IMR-90 (cell line): ENCODE measurements around the gene RGS19. TPM values are rescaled to one million over a fixed set of nuclear protein-coding genes. Genes with fewer than 3 reads are reported as not detected.

Experiments
- ATAC-seq: fragments of 200-7000 bp; cut with Tn5 transposase; 2 replicates; pipeline ENCODE4 v1.9.1; 2020; ENCODE audit warnings: low read depth, mild to moderate bottlenecking, moderate library complexity
- BruUV-seq: library from RNA; stranded (reverse); fragments of 400-500 nt; replicated peaks from 2 replicates; lab custom pipeline; 2021; lab: Mats Ljungman, UMichigan
- CTCF ChIA-PET: fragments of 300-600 bp; formaldehyde crosslinking; extraction: SDS; loops from one replicate; lab custom pipeline; 2021; ENCODE audit warnings: antibody characterized with exemption; lab: Yijun Ruan, JAX
- POLR2A ChIA-PET: fragments of 300-600 bp; sonication (Branson Sonifier 250); formaldehyde crosslinking; loops from one replicate; lab custom pipeline; 2022; ENCODE audit warnings: antibody characterized with exemption; ENCODE audit not compliant: unreplicated experiment; lab: Charles Lee
- DNase-seq: peaks from one replicate; pipeline ENCODE4 v3.0.0; 2013
- H2AFZ ChIP-seq: replicated peaks from 2 replicates; pipeline ENCODE3; 2013; ENCODE audit warnings: low read length, mild to moderate bottlenecking; ENCODE audit not compliant: poor library complexity
- H2AK5ac ChIP-seq: 2 replicates; pipeline ENCODE4 v1.6.1; 2013; ENCODE audit warnings: low read depth, low read length, inconsistent platforms
- H2AK9ac ChIP-seq: replicated peaks from 2 replicates; pipeline ENCODE3; 2013; ENCODE audit warnings: mild to moderate bottlenecking, low read depth, low read length, moderate library complexity; ENCODE audit not compliant: poor library complexity
- H2BK120ac ChIP-seq: 2 replicates; pipeline ENCODE4 v1.6.1; 2013; ENCODE audit warnings: low read depth, low read length, inconsistent platforms
- H2BK15ac ChIP-seq: 3 replicates; pipeline ENCODE4 v1.6.1; 2013; ENCODE audit warnings: low read depth, low read length, inconsistent platforms
- H2BK20ac ChIP-seq: 2 replicates; pipeline ENCODE4 v1.6.1; 2013; ENCODE audit warnings: low read depth, mild to moderate bottlenecking, inconsistent platforms, low read length, moderate library complexity
- H2BK5ac ChIP-seq: 2 replicates; pipeline ENCODE4 v1.6.1; 2013; ENCODE audit warnings: mild to moderate bottlenecking, low read depth, low read length, inconsistent platforms; ENCODE audit not compliant: poor library complexity, severe bottlenecking
- H3K14ac ChIP-seq: replicated peaks from 2 replicates; pipeline ENCODE4 v1.6.1; 2013; ENCODE audit warnings: low read depth, low read length, inconsistent platforms
- H3K18ac ChIP-seq: 2 replicates; pipeline ENCODE4 v1.6.1; 2013; ENCODE audit warnings: low read depth, low read length, control low read depth
- H3K23ac ChIP-seq: 2 replicates; pipeline ENCODE4 v1.6.1; 2013; ENCODE audit warnings: low read depth, low read length, inconsistent platforms
- H3K27ac ChIP-seq: 2 replicates; pipeline ENCODE4 v1.5.1; 2013; ENCODE audit warnings: mild to moderate bottlenecking, control low read depth, low read length; ENCODE audit not compliant: insufficient read depth
- H3K27me3 ChIP-seq: 2 replicates; pipeline ENCODE4 v1.6.1; 2013; ENCODE audit warnings: low read length; ENCODE audit not compliant: control insufficient read depth, insufficient read depth
- H3K36me3 ChIP-seq: 2 replicates; pipeline ENCODE4 v1.6.1; 2013; ENCODE audit warnings: low read length, mixed read lengths; ENCODE audit not compliant: control insufficient read depth, insufficient read depth
- H3K4ac ChIP-seq: 2 replicates; pipeline ENCODE4 v1.6.1; 2013; ENCODE audit warnings: low read depth, low read length, inconsistent platforms
- H3K4me1 ChIP-seq: 2 replicates; pipeline ENCODE4 v1.6.1; 2013; ENCODE audit warnings: low read length, mixed read lengths; ENCODE audit not compliant: control insufficient read depth, insufficient read depth
- H3K4me2 ChIP-seq: 2 replicates; pipeline ENCODE4 v1.6.1; 2013; ENCODE audit warnings: low read depth, mild to moderate bottlenecking, control low read depth, low read length, moderate library complexity
- H3K4me3 ChIP-seq: 2 replicates; pipeline ENCODE4 v1.5.1; 2013; ENCODE audit warnings: low read depth, mild to moderate bottlenecking, control low read depth, low read length, moderate library complexity; ENCODE audit not compliant: insufficient read depth
- H3K56ac ChIP-seq: 2 replicates; pipeline ENCODE4 v1.6.1; 2013; ENCODE audit warnings: low read length, inconsistent platforms; ENCODE audit not compliant: insufficient read depth; ENCODE audit errors: extremely low read depth
- H3K79me1 ChIP-seq, 2 experiments: 2 replicates each; pipeline ENCODE4 v1.6.1; 2013; ENCODE audit warnings: low read length in 2 of 2, inconsistent platforms in 1 of 2, low read depth in 1 of 2
- H3K9ac ChIP-seq: 2 replicates; pipeline ENCODE4 v1.6.1; 2013; ENCODE audit warnings: low read depth, low read length, control low read depth
- H3K9me1 ChIP-seq: 2 replicates; pipeline ENCODE4 v1.6.1; 2013; ENCODE audit warnings: low read length, inconsistent platforms; ENCODE audit not compliant: insufficient read depth
- H3K9me3 ChIP-seq: 2 replicates; pipeline ENCODE4 v1.6.1; 2013; ENCODE audit warnings: low read length; ENCODE audit not compliant: control insufficient read depth, insufficient read depth
- H4K20me1 ChIP-seq: 2 replicates; pipeline ENCODE4 v1.6.1; 2013; ENCODE audit warnings: low read length, inconsistent platforms; ENCODE audit not compliant: insufficient read depth
- H4K5ac ChIP-seq: 2 replicates; pipeline ENCODE4 v1.6.1; 2013; ENCODE audit warnings: mild to moderate bottlenecking, low read depth, low read length, control low read depth
- H4K8ac ChIP-seq, 2 experiments: 2 replicates each; pipeline ENCODE4 v1.6.1; 2013; ENCODE audit warnings: low read depth in 2 of 2, low read length in 2 of 2, control low read depth in 1 of 2, inconsistent platforms in 1 of 2
- H4K91ac ChIP-seq: 2 replicates; pipeline ENCODE4 v1.6.1; 2013; ENCODE audit warnings: low read depth, low read length, inconsistent platforms; ENCODE audit not compliant: insufficient read depth
- BHLHE40 ChIP-seq: fragments of 150-350 bp; IDR thresholded peaks from 2 replicates; pipeline ENCODE4 v1.6.1; 2016; ENCODE audit warnings: mild to moderate bottlenecking, low read depth, low read length
- CEBPB ChIP-seq: IDR thresholded peaks from 2 replicates; pipeline ENCODE4 v1.6.1; 2012; ENCODE audit warnings: low read depth, low read length, improper control_type of control experiment
- CHD1 ChIP-seq: IDR thresholded peaks from 2 replicates; pipeline ENCODE4 v1.6.1; 2012; ENCODE audit warnings: low read depth, low read length, improper control_type of control experiment
- CTCF ChIP-seq: conservative IDR thresholded peaks from 2 replicates; pipeline ENCODE4 v1.5.1; 2012; ENCODE audit warnings: mild to moderate bottlenecking, low read depth, low read length, improper control_type of control experiment
- ELK1 ChIP-seq: fragments of 150-350 bp; IDR thresholded peaks from 2 replicates; pipeline ENCODE4 v1.6.1; 2016; ENCODE audit warnings: low read depth, mild to moderate bottlenecking, low read length, moderate library complexity, borderline replicate concordance
- FOS ChIP-seq: fragments of 150-350 bp; IDR thresholded peaks from 2 replicates; pipeline ENCODE4 v1.6.1; 2016; ENCODE audit warnings: low read depth, low read length
- MAFK ChIP-seq: IDR thresholded peaks from 2 replicates; pipeline ENCODE4 v1.6.1; 2012; ENCODE audit warnings: low read depth, low read length, improper control_type of control experiment
- MAZ ChIP-seq: IDR thresholded peaks from 2 replicates; pipeline ENCODE4 v1.6.1; 2012; ENCODE audit warnings: low read depth, mild to moderate bottlenecking, low read length, improper control_type of control experiment, moderate library complexity, borderline replicate concordance
- NFE2L2 ChIP-seq: fragments of 150-350 bp; IDR thresholded peaks from 2 replicates; pipeline ENCODE4 v1.6.1; 2016; ENCODE audit warnings: low read depth, mild to moderate bottlenecking, low read length
- POLR2A ChIP-seq: IDR thresholded peaks from 2 replicates; pipeline ENCODE4 v1.6.1; 2012; ENCODE audit warnings: mild to moderate bottlenecking, low read depth, low read length
- RAD21 ChIP-seq: IDR thresholded peaks from 2 replicates; pipeline ENCODE4 v1.6.1; 2012; ENCODE audit warnings: low read length, improper control_type of control experiment
- RCOR1 ChIP-seq: IDR thresholded peaks from 2 replicates; pipeline ENCODE4 v1.6.1; 2012; ENCODE audit warnings: mild to moderate bottlenecking, low read length, improper control_type of control experiment; ENCODE audit not compliant: insufficient replicate concordance
- RFX5 ChIP-seq: IDR thresholded peaks from 2 replicates; pipeline ENCODE4 v1.8.0; 2012; ENCODE audit warnings: low read depth, mild to moderate bottlenecking, low read length, moderate library complexity
- SMC3 ChIP-seq: fragments of 150-350 bp; IDR thresholded peaks from 2 replicates; pipeline ENCODE4 v1.6.1; 2016; ENCODE audit warnings: low read depth, mild to moderate bottlenecking, antibody characterized with exemption, low read length, moderate library complexity
- USF2 ChIP-seq: fragments of 150-350 bp; IDR thresholded peaks from 2 replicates; pipeline ENCODE4 v1.6.1; 2017; ENCODE audit warnings: mild to moderate bottlenecking, antibody characterized with exemption, low read length, low read depth
- WGBS, 2 experiments: methylation state at CpG; one replicate each; pipeline versions ENCODE4 v1.1.5 to v1.1.7; 2013; ENCODE audit warnings: missing lambda C conversion rate in 2 of 2; ENCODE audit not compliant: insufficient read length in 1 of 2; ENCODE audit errors: extremely low coverage in 2 of 2; 5-methylcytosine and 5-hydroxymethylcytosine counted together
- dilution Hi-C: fragments of 300-500 bp; cut with HindIII; formaldehyde crosslinking; loops from one replicate; pipeline ENCODE4 v1.14.3; 2018; ENCODE audit warnings: low sequenced_read_pairs; ENCODE audit not compliant: unreplicated experiment
- in situ Hi-C: fragments of 300-500 bp; cut with MboI; formaldehyde crosslinking; loops from 3 replicates; pipeline ENCODE4 v1.14.3; 2019; ENCODE audit warnings: low sequenced_read_pairs, inconsistent platforms, mixed read lengths
- intact Hi-C: fragments of 100-400 bp; cut with micrococcal nuclease; formaldehyde crosslinking; loops from 2 replicates; pipeline ENCODE4 v1.10.0; 2022
- polyA plus RNA-seq, 3 experiments: library from polyadenylated mRNA; depleted of rRNA; stranded (reverse); fragments of >200 nt; gene quantifications; 2 replicates each; pipeline ENCODE4 v1.2.3, GENCODE V29; 2012; ENCODE audit warnings: low replicate concordance in 1 of 3
- total RNA-seq: library from RNA; depleted of rRNA; stranded (reverse); fragments of >200 nt; gene quantifications from 2 replicates; pipeline ENCODE4 v1.2.3, GENCODE V29; 2012

Gene RGS19
- total and polyA plus RNA-seq, 2 of the 4 experiments (the other 2 are of a cell fraction): 7.7 to 17.5 TPM

DNA sequence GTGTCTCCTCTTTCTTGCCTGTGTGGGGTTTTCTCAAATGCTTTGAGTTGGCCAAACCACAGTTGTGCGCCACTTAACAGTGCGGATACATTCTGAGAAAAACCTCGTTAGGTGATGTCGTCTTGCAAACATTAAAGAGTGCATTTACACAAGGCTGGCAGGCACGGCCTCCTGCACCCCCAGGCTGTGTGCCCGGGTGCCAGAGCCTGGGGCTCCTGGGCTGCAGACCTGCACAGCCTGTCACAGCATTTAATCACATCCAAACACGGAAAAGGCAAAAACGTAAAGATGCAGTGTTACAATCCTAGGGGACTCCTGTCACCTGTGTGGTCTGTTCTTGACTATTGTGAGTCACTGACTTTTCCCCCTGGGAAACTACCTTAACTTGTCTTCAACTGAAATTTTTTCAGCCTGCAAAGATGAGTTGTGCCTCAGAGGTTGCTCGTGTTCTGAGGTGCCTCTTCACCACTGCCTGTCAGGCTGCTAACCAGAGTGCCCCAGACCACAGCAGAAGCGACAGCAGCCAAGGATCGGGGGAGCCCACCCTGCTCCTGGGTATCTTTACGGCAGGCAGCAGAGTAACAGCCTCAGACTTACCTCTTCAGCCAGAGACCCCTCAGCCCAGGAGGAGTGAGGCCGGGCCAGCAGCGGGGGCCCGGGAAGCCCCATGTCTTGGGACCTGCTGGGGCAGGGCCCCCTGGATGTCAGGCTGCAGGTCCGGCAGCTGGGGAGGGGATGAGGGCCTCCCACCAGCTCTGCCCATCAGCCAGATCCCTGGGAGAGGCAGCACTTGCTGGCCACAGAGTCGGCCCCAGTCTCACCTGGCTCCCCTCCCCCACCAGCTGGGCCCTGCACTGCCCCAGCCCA lies 44.0 kb downstream of the RGS19 start:
- H2AFZ ChIP-seq: no peak overlapping the region
- no peak overlapping the region for H4K91ac ChIP-seq
- no peak for ATAC-seq
- no peaks in the 10 kb centered on the region for H3K9me3 ChIP-seq
- H3K4me2 ChIP-seq: no peak overlapping the region
- no peak overlapping the region for H4K5ac ChIP-seq
- H2BK20ac ChIP-seq: no peak overlapping the region
- ChIA-PET POLR2A (no interaction called here), CTCF (no interaction called here)
- no peak overlapping the region for H4K8ac ChIP-seq
- dilution Hi-C loops (no loop called here), in situ Hi-C loops (no loop called here), intact Hi-C loops (no loop called here)
- H3K4me3 ChIP-seq: no peak overlapping the region
- H3K79me1 ChIP-seq: no peaks in the 10 kb centered on the region
- H3K4me1 ChIP-seq: peaks cover 4% of the 10 kb centered on the region; the same call in 1 of the 2 replicates
- H3K9ac ChIP-seq: no peak overlapping the region
- no peak overlapping the region for H2BK5ac ChIP-seq
- peaks cover 24% of the 10 kb centered on the region for H3K36me3 ChIP-seq
- no peak overlapping the region for H2AK9ac ChIP-seq
- H3K27me3 ChIP-seq: peaks cover 22% of the 10 kb centered on the region
- no peak overlapping the region for H3K23ac ChIP-seq
- WGBS, 2 experiments: 97% methylated on average over 8 of the region's 17 CpGs; no CpG with 5 or more reads in 1 of the 2 experiments
- no peak overlapping the region for H2BK120ac ChIP-seq
- H3K4ac ChIP-seq: no peak overlapping the region
- no peak overlapping the region for H2BK15ac ChIP-seq
- no TSS peak for BruUV-seq
- DNase-seq: no peak
- H3K18ac ChIP-seq: no peak overlapping the region
- peaks cover 5% of the 10 kb centered on the region; the same call in 1 of the 2 replicates for H4K20me1 ChIP-seq
- no peak overlapping the region for H2AK5ac ChIP-seq
- H3K9me1 ChIP-seq: no peaks in the 10 kb centered on the region
- no peak overlapping the region for H3K14ac ChIP-seq
- no peak overlapping the region for H3K27ac ChIP-seq
- H3K56ac ChIP-seq: no peak overlapping the region
- TF ChIP-seq RCOR1 (no peak), CHD1 (no peak), SMC3 (no peak), MAZ (no peak), RAD21 (no peak), NFE2L2 (no peak), BHLHE40 (no peak), RFX5 (no peak), POLR2A (no peak), MAFK (no peak), USF2 (no peak), ELK1 (no peak), CEBPB (no peak), FOS (no peak), CTCF (no peak)
